SU-DHL-6 (cell line): ENCODE data around the gene SH3BP2.
A peak's percentile ranks its signal among the peaks of the same experiment; 100 is the strongest.

Source experiments
- H2AFZ ChIP-seq: fragments of 200-600 bp; sonication (generic); 2 replicates; pipeline ENCODE4 v1.6.1; 2014; ENCODE audit warnings: low read depth, mild to moderate bottlenecking, moderate library complexity, mixed read lengths, antibody characterized with exemption, low read length; ENCODE audit not compliant: severe bottlenecking
- H3F3A ChIP-seq: fragments of 200-600 bp; shearing (Covaris generic); 2 replicates; pipeline ENCODE4 v1.6.0; 2016; ENCODE audit warnings: antibody characterized with exemption, mild to moderate bottlenecking; ENCODE audit not compliant: insufficient read depth
- H3K27ac ChIP-seq: fragments of 200-600 bp; sonication (generic); 2 replicates; pipeline ENCODE4 v1.5.1; 2016; ENCODE audit warnings: low read depth, mild to moderate bottlenecking, low read length, moderate library complexity, mixed read lengths
- H3K27me3 ChIP-seq: fragments of 200-600 bp; sonication (generic), shearing (Covaris generic); 2 replicates; pipeline ENCODE4 v1.6.0; 2014; ENCODE audit warnings: mild to moderate bottlenecking, low read length
- H3K36me3 ChIP-seq: fragments of 200-600 bp; sonication (generic); 2 replicates; pipeline ENCODE4 v1.6.1; 2014; ENCODE audit warnings: mild to moderate bottlenecking, low read length, mixed read lengths
- H3K4me2 ChIP-seq: fragments of 300-600, 200-600 bp; shearing (Covaris generic), sonication (generic); 2 replicates; pipeline ENCODE4 v1.6.0; 2014; ENCODE audit warnings: low read length, low read depth, mild to moderate bottlenecking; ENCODE audit not compliant: poor library complexity, severe bottlenecking
- H3K4me3 ChIP-seq: fragments of 200-600 bp; sonication (generic); 2 replicates; pipeline ENCODE4 v1.5.1; 2014; ENCODE audit warnings: antibody characterized with exemption, low read length, mild to moderate bottlenecking, mixed read lengths; ENCODE audit not compliant: insufficient read depth, poor library complexity, severe bottlenecking
- H3K79me2 ChIP-seq: fragments of 200-600 bp; sonication (generic); 2 replicates; pipeline ENCODE4 v1.6.1; 2014; ENCODE audit warnings: mild to moderate bottlenecking, low read length, moderate library complexity; ENCODE audit not compliant: insufficient read depth
- H3K9ac ChIP-seq: fragments of 200-600 bp; sonication (generic); 2 replicates; pipeline ENCODE4 v1.7.0; 2014; ENCODE audit warnings: mild to moderate bottlenecking, low read length
- H3K9me2 ChIP-seq: fragments of 200-600 bp; sonication (generic); replicated peaks from 2 replicates; pipeline ENCODE4 v1.6.1; 2014; ENCODE audit warnings: low read length; ENCODE audit not compliant: insufficient read depth
- H3K9me3 ChIP-seq: fragments of 200-600 bp; sonication (generic); 2 replicates; pipeline ENCODE4 v1.6.1; 2014; ENCODE audit warnings: low read length, mixed read lengths; ENCODE audit not compliant: insufficient read depth
- H4K20me1 ChIP-seq: fragments of 200-600 bp; sonication (generic); 2 replicates; pipeline ENCODE4 v1.6.1; 2014; ENCODE audit warnings: low read depth, mild to moderate bottlenecking, antibody characterized with exemption, low read length, moderate library complexity, mixed read lengths
- CTCF ChIP-seq: fragments of 200-600 bp; sonication (generic); IDR thresholded peaks from one replicate; pipeline ENCODE4 v1.5.1; 2017; ENCODE audit warnings: antibody characterized with exemption, mild to moderate bottlenecking, low read length, moderate library complexity; ENCODE audit not compliant: insufficient read depth, poor library complexity, severe bottlenecking
- EZH2phosphoT487 ChIP-seq: fragments of 200-600 bp; sonication (generic), shearing (Covaris generic); conservative IDR thresholded peaks from 2 replicates; pipeline ENCODE4 v1.6.1; 2018; ENCODE audit warnings: mild to moderate bottlenecking, antibody characterized with exemption, low read length, moderate library complexity, mixed read lengths

SH3BP2 gene

GRCh38 chr4:2750719-2751605 lies 41.9 kb upstream of the SH3BP2 start:
- Histone ChIP-seq H3K9me3 (no peaks in the 10 kb centered on the region), H3K27ac (no peak overlapping the region), H4K20me1 (no peaks in the 10 kb centered on the region), H3K9me2 (no peaks in the 10 kb centered on the region), H3K4me3 (no peak overlapping the region), H3K79me2 (peaks cover 37% of the 10 kb centered on the region; the same call in 1 of the 2 replicates), H2AFZ (no peak overlapping the region), H3K27me3 (no peaks in the 10 kb centered on the region), H3K9ac (no peak overlapping the region), H3F3A (no peaks in the 10 kb centered on the region), H3K4me2 (no peak overlapping the region), H3K36me3 (no peaks in the 10 kb centered on the region)
- TF ChIP-seq EZH2phosphoT487 (no peak), CTCF (no peak)

- H2AFZ ChIP-seq, result no peak overlapping the region
- no peak overlapping the region for H3K4me2 ChIP-seq
- H3K9ac ChIP-seq, result no peak overlapping the region
- no peaks in the 10 kb centered on the region for H3K9me2 ChIP-seq
- no peak for TF ChIP-seq EZH2phosphoT487
- TF ChIP-seq CTCF, result no peak
- peaks cover 4% of the 10 kb centered on the region for H3F3A ChIP-seq
- no peak overlapping the region for H3K4me3 ChIP-seq
- no peak overlapping the region for H3K27ac ChIP-seq
- no peaks in the 10 kb centered on the region for H3K27me3 ChIP-seq
- H4K20me1 ChIP-seq, result no peaks in the 10 kb centered on the region
- no peaks in the 10 kb centered on the region for H3K9me3 ChIP-seq
- peaks cover 37% of the 10 kb centered on the region; the same call in 1 of the 2 replicates for H3K79me2 ChIP-seq
- no peaks in the 10 kb centered on the region for H3K36me3 ChIP-seq
Observed at GRCh38 chr4:2753436-2753835, 39.4 kb upstream of the SH3BP2 start.

- H3K9me3 ChIP-seq, result no peaks in the 10 kb centered on the region
- no peaks in the 10 kb centered on the region for H3K36me3 ChIP-seq
- peak overlapping the region; percentile 60 for H2AFZ ChIP-seq
- H4K20me1 ChIP-seq, result no peaks in the 10 kb centered on the region
- H3K79me2 ChIP-seq, result peaks cover 26% of the 10 kb centered on the region; the same call in 1 of the 2 replicates
- H3K9ac ChIP-seq, result peak overlapping the region; percentile 79
- H3K27me3 ChIP-seq, result no peaks in the 10 kb centered on the region
- H3F3A ChIP-seq, result peaks cover 4% of the 10 kb centered on the region
- H3K4me3 ChIP-seq, result peak overlapping the region; percentile 78
- no peaks in the 10 kb centered on the region for H3K9me2 ChIP-seq
- peak overlapping the region; percentile 86 for H3K4me2 ChIP-seq
- no peak for TF ChIP-seq CTCF
- H3K27ac ChIP-seq, result no peak overlapping the region
Observed at GRCh38 chr4:2754848-2755819, 37.8 kb upstream of the SH3BP2 start.
